ENCODE data around the gene TMTC1. TPM values are rescaled to one million over a fixed set of nuclear protein-coding genes. Genes with fewer than 3 reads are reported as not detected.

The TMTC1 gene
- total and polyA plus RNA-seq, 2 experiments from 2014 or later = 4.8 to 24.3 TPM

DNA sequence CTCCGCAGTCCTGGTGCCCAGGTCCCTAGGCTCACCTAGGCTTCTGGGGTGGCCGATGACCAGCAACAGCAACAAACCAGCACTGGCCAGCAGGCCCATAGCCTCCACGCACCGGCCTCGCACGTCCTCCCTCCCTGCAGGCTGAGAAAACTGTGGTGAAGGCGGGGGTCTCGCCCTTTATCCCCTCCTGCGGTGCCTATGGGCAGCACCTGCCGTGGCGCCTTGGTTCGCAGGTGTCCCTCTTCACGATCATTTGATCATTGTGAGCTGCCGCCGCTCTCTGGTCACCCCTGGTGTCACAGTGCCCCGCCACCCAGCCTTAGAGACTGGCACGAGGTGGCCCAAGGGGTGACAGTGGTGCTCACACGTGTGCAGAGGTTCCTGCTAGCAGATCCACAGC lies 286.2 kb downstream of the TMTC1 start, which contains the start of gene OVCH1:
TSS of gene OVCH1 (minus strand) at position 99 of the 400 bp plus-strand sequence. CDS start at position 99, 0 bp downstream.
- no peak for DNase-seq (ENCODE audit: low spot score)
- H2AFZ ChIP-seq = no peak within 1 kb of the TSS
- Mint-ChIP-seq H3K27me3 (ENCODE audit: insufficient read depth, low read depth, poor library complexity) (peaks cover 3% of the 10 kb centered on the region), H3K4me1 (no peaks in the 10 kb centered on the region), H3K9me3 (no peaks in the 10 kb centered on the region), H3K27ac (no peak within 1 kb of the TSS; the same call in 1 of the 2 replicates), H3K36me3 (ENCODE audit: low read depth) (no peaks in the 10 kb centered on the region), H3K4me3 (no peak within 1 kb of the TSS)
- H3K4me1 ChIP-seq (ENCODE audit: insufficient read depth) = no peaks in the 10 kb centered on the region
- no peak within 1 kb of the TSS for H3K4me2 ChIP-seq
- no peak within 1 kb of the TSS for H3K4me3 ChIP-seq
- TF ChIP-seq CTCF (conservative IDR thresholded peaks at IDR 0.05; ENCODE audit: low read depth in 2 of 2) = no peak
- no peaks in the 10 kb centered on the region for H3K9me2 ChIP-seq (ENCODE audit: insufficient read depth)
- no peak within 1 kb of the TSS for H3K27ac ChIP-seq (ENCODE audit: low read depth)
- no peaks in the 10 kb centered on the region for H3K27me3 ChIP-seq (ENCODE audit: insufficient read depth)
- H3K36me3 ChIP-seq (ENCODE audit: insufficient read depth) = no peaks in the 10 kb centered on the region
- H3F3A ChIP-seq (replicated peaks; ENCODE audit: low read depth) = no peaks in the 10 kb centered on the region
- no peaks in the 10 kb centered on the region for H4K20me1 ChIP-seq (replicated peaks; ENCODE audit: insufficient read depth)
- no peak for ATAC-seq
- H3K79me2 ChIP-seq (replicated peaks; ENCODE audit: insufficient read depth) = no peaks in the 10 kb centered on the region

GRCh38 chr12:29492891-29493290 lies 290.9 kb downstream of the TMTC1 start:
- H3K27ac Mint-ChIP-seq = no peak overlapping the region
- Histone ChIP-seq H4K20me1 (replicated peaks; ENCODE audit: insufficient read depth) (no peaks in the 10 kb centered on the region), H3K36me3 (ENCODE audit: insufficient read depth) (no peaks in the 10 kb centered on the region), H3K27ac (ENCODE audit: low read depth) (no peak overlapping the region), H3K4me3 (no peak overlapping the region), H3K9me2 (ENCODE audit: insufficient read depth) (no peaks in the 10 kb centered on the region), H3F3A (replicated peaks; ENCODE audit: low read depth) (no peaks in the 10 kb centered on the region), H3K79me2 (replicated peaks; ENCODE audit: insufficient read depth) (no peaks in the 10 kb centered on the region), H3K4me1 (ENCODE audit: insufficient read depth) (no peaks in the 10 kb centered on the region), H3K4me2 (no peak overlapping the region), H2AFZ (no peak overlapping the region), H3K27me3 (ENCODE audit: insufficient read depth) (no peaks in the 10 kb centered on the region)
- DNase-seq (ENCODE audit: low spot score) = no peak
- H3K4me1 Mint-ChIP-seq = no peaks in the 10 kb centered on the region
- H3K27me3 Mint-ChIP-seq (ENCODE audit: insufficient read depth, low read depth, poor library complexity) = peaks cover 3% of the 10 kb centered on the region
- no peaks in the 10 kb centered on the region for H3K36me3 Mint-ChIP-seq (ENCODE audit: low read depth)
- ATAC-seq = no peak
- no peak overlapping the region for H3K4me3 Mint-ChIP-seq
- no peaks in the 10 kb centered on the region for H3K9me3 Mint-ChIP-seq
- no peak for TF ChIP-seq POLR2AphosphoS5 (IDR thresholded peaks at IDR 0.05; ENCODE audit: low read depth)
- no peak for TF ChIP-seq EZH2 (IDR thresholded peaks at IDR 0.05; ENCODE audit: low read depth, unreplicated experiment)
- no peak for TF ChIP-seq ZNF114 (CRISPR knock-in tag; IDR thresholded peaks at IDR 0.05)
- no peak for TF ChIP-seq STAT1 (IDR thresholded peaks at IDR 0.05; ENCODE audit: unreplicated experiment)
- TF ChIP-seq CTCF (conservative IDR thresholded peaks at IDR 0.05; ENCODE audit: low read depth in 2 of 2) = no peak

GRCh38 chr12:29486972-29487371 lies 296.8 kb downstream of the TMTC1 start:
- no peak for DNase-seq (ENCODE audit: low spot score)
- H3K9me2 ChIP-seq (ENCODE audit: insufficient read depth) = no peaks in the 10 kb centered on the region
- Mint-ChIP-seq H3K27me3 (ENCODE audit: insufficient read depth, low read depth, poor library complexity) (no peaks in the 10 kb centered on the region), H3K9me3 (no peaks in the 10 kb centered on the region), H3K36me3 (ENCODE audit: low read depth) (no peaks in the 10 kb centered on the region), H3K27ac (no peak overlapping the region), H3K4me3 (no peak overlapping the region), H3K4me1 (no peaks in the 10 kb centered on the region)
- H3K4me3 ChIP-seq = no peak overlapping the region
- no peaks in the 10 kb centered on the region for H3F3A ChIP-seq (replicated peaks; ENCODE audit: low read depth)
- no peaks in the 10 kb centered on the region for H3K4me1 ChIP-seq (ENCODE audit: insufficient read depth)
- H3K27ac ChIP-seq (ENCODE audit: low read depth) = no peak overlapping the region
- no peaks in the 10 kb centered on the region for H3K79me2 ChIP-seq (replicated peaks; ENCODE audit: insufficient read depth)
- no peak overlapping the region for H2AFZ ChIP-seq
- H3K36me3 ChIP-seq (ENCODE audit: insufficient read depth) = no peaks in the 10 kb centered on the region
- no peaks in the 10 kb centered on the region for H3K27me3 ChIP-seq (ENCODE audit: insufficient read depth)
- ATAC-seq = peak; percentile 32; the same call in 2 of the 3 replicates
- H4K20me1 ChIP-seq (replicated peaks; ENCODE audit: insufficient read depth) = no peaks in the 10 kb centered on the region
- TF ChIP-seq, protein P1, sequence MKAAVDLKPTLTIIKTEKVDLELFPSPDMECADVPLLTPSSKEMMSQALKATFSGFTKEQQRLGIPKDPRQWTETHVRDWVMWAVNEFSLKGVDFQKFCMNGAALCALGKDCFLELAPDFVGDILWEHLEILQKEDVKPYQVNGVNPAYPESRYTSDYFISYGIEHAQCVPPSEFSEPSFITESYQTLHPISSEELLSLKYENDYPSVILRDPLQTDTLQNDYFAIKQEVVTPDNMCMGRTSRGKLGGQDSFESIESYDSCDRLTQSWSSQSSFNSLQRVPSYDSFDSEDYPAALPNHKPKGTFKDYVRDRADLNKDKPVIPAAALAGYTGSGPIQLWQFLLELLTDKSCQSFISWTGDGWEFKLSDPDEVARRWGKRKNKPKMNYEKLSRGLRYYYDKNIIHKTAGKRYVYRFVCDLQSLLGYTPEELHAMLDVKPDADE (IDR thresholded peaks at IDR 0.05) = no peak
- no peak for TF ChIP-seq POLR2AphosphoS5 (IDR thresholded peaks at IDR 0.05; ENCODE audit: low read depth)
- H3K4me2 ChIP-seq = no peak overlapping the region
